HG03342 (cell line): ENCODE results near the gene TMTC1.

Experiments used
- ATAC-seq: cut with Tn5 transposase; IDR thresholded peaks from one replicate; pipeline ENCODE4 v1.9.1; 2021; ENCODE audit warnings: mild to moderate bottlenecking, moderate library complexity; ENCODE audit not compliant: unreplicated experiment

TMTC1 gene

GRCh38 chr12:29741342-29742241, 42.1 kb downstream of the TMTC1 start:
- no peak for ATAC-seq

DNA sequence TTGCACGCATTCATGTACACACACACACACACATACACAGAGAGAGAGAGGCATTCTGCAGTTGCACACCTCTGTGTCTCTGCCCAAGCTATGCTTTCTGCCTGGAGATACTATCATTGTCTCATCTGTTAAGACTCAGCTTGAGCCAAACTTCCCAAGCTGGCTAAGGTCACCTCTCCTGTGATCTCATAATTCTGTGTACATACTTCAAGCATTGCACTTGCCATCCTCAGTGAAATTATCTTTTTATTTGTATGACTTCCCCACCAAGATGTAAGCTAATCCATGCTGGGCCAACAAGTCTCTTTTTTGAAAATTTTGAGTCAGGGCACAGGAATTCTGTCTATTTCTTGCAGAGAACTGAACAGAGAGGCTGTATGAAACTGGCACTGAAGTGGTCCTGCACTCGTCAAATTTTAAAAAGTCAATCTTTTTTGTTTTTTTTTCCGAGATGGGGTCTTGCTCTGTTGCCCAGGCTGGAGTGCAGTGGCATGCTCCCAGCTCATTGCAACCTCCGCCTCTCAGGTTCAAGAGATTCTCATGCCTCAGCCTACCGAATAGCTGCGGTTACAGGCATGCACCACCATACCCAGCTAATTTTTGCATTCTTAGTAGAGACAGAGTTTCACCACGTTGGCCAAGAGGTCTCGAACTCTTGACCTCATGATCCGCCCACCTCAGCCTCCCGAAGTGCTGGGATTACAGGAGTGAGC, 44.3 kb downstream of the TMTC1 start:
- ATAC-seq = no peak

GRCh38 chr12:29738365-29738764, 45.4 kb downstream of the TMTC1 start:
- ATAC-seq = no peak

- no peak for ATAC-seq
These were observed 46.1 kb downstream of the TMTC1 start for GRCh38 chr12:29737644-29738043.

DNA sequence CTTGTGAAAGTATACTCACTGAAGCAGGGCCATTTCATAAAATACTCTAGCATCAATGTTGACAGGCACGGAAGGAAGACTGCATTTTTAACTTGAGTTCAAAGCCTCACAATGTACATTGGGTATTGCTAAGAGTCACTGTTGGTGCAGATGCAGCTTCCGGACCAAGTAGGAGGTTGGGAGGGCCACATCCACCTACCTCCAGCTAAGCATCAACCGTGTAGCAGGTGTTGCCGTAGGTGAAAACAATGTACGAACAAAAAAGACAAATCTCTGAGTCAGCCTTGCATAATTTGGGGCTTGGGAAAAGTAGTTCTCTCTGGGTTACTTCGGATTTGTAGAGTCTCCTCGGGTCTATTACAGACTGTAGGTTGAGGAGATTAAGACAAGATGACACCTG, 48.1 kb downstream of the TMTC1 start:
- ATAC-seq = no peak

GRCh38 chr12:29734734-29735133, 49.0 kb downstream of the TMTC1 start:
- ATAC-seq = no peak

GRCh38 chr12:29734305-29734704, 49.4 kb downstream of the TMTC1 start:
- ATAC-seq = no peak

DNA sequence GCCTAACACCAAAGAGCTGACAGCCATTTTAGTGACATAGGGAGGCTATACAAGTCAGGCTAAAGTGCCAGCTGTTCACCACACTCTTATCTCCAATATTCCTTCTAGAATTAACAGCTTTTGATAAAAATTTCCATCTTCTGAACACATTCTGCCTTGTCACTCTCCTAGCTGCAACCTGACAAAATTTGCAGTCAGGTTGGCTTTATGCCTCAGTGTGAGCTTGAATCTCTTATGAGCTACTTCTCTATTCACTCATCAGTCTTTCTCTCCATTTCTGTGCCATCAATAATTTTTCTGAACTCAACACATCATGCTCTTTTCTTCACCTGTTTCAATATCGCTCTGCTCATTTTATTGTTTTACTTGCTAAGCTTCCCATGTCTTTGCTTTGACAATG, 50.2 kb downstream of the TMTC1 start:
- ATAC-seq = no peak

DNA sequence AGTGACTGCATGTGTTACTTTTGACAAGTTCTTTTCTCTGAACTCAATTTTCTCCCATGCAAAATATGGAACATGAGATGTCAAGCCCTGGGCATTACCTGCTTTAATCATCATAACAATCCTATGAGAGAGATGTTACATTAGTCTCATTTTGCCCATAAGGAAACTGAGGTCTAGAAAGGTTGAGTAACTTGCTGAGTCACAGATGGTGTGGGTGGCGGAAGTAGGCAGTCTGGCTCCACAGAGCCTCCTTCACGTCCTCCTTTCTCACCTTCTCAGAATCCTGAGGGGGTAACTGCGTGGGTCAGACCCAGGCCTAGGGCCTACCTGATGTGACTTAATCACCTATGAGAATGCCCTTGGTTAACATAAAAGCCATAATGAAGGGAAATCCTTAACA, 50.7 kb downstream of the TMTC1 start:
- no peak for ATAC-seq

DNA sequence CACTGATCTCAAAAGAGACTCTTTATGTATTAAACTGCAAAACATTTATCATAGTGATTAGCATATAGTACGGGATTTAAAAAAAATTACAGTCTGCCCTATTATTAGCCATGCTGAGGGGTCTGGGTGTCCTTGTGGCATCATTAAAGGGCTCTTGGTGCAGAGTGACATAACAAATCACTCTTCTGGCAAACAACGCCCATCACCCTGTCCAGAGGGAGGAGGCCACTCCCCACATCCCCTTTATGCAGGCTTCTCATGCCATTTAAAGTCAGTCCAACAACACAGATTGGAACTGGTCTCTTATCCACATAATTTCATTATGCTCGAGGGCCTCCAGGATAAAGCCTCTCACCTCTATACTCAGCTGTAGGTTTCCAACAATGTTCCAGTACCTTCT, 51.1 kb downstream of the TMTC1 start:
- no peak for ATAC-seq

GRCh38 chr12:29732191-29732590, 51.6 kb downstream of the TMTC1 start:
- ATAC-seq = no peak

DNA sequence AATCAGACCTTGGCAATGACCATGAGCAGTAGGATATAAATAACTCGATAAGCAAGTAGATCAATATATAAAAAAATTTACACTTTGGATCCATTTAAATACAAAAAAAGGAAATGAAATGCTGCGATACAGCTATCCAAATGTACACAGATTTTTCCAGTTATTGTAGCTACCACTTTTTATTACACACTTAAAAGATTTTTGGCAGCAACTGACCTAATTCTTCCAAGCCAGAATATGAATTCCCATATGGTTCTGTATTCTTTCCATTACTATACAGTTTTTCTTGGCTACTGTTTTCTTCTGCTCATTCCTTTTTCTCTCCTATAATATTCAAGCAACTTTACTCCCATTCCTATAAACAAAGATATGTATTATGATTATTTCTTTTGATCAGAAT, 52.2 kb downstream of the TMTC1 start:
- no peak for ATAC-seq

DNA sequence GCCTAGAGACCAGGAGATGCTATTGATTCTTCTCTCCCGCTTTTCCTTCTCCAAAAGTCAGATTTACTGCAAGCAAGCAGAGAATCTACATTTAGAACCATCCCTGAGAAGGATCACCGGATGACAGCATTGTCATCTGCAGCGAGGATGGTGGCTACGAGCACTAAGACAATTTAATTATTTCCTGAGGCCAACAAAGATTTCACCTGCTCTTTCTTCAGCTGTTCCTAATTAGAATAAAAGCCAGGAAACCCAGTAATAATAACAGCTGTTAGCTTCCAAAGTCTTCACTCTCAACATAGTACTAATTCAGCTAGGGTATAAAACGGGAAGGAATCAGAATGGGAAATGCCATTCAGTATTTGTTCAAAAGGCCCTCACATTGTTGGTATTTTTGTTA, 53.3 kb downstream of the TMTC1 start:
- no peak for ATAC-seq

DNA sequence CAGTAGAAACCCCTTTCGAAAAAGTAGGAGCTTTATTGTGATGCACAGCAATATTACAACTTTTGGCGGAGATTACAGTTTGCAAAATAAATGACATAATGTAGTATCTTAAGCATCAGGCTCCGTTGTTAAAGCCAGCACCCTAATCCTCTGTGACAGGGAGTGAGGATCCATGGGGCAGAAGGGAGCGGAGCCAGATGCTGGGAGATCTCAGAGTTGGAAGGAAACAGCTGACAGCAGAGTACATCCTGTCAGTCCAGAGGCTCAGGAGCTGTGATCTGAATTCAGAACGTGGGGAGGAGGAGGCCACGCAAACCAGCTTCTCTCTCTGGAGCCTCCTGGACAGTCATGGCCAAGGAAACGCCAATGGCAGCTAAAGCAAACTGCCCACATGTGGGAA, 55.7 kb downstream of the TMTC1 start:
- ATAC-seq = no peak

- ATAC-seq = no peak
These were observed 56.9 kb downstream of the TMTC1 start for GRCh38 chr12:29726741-29727348.

DNA sequence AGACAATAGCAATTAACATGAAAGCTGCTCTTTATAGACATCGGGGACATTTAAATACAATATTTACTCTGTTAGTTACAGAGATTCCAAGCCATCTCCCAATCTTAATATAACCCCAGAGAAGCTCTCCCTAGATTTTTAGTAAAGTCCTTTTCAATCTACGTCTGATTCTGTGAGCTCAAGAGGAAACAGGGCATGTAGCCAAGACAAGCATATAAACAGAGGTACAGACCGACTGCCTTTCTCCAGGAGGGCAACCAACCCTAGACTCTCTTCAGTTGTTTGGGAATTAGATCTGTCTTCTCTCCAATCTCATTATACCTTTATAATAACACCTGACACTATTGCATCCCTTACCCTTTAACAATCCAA, 57.4 kb downstream of the TMTC1 start:
- no peak for ATAC-seq

- ATAC-seq = peak; percentile 79
These were observed 58.0 kb downstream of the TMTC1 start for GRCh38 chr12:29725587-29726320.

DNA sequence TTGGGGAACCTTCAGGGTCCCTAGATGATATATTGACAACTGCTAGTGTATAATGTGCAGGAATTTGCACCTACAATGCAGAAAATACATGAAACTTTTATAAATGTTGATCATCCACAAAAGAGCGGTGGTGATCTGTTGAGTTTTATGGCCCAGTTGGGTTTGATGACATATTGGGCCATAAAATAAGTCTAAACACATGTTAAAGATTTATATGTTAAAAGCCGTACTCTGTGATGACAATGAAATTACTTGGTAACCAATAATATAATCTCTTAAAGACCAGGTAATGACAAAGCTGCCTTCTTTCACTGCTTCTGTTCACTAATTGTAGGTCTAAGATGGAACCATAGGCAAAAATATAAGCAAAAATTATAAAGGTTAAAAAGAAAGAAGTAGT, 61.6 kb downstream of the TMTC1 start:
- ATAC-seq = no peak

DNA sequence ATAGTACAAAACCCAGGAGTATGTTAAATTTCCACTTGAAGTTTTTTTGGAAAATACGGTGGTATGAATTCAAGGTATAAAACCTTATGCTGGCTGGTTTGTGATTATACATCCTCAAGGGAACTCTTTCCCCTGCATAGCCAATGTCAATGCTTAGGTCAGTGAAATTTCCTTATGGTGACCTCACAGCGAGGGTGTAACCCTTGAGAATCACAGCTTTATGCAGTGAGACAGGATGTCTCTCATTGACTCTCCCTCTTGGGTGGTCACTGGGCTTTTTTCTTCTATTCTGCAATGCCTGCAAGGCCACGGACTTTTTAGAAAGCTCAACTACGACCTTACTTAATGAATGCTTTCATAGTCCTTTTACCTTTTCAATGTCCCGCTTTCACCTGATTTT, 64.4 kb downstream of the TMTC1 start:
- no peak for ATAC-seq

GRCh38 chr12:29717540-29718100, 66.1 kb downstream of the TMTC1 start:
- no peak for ATAC-seq

DNA sequence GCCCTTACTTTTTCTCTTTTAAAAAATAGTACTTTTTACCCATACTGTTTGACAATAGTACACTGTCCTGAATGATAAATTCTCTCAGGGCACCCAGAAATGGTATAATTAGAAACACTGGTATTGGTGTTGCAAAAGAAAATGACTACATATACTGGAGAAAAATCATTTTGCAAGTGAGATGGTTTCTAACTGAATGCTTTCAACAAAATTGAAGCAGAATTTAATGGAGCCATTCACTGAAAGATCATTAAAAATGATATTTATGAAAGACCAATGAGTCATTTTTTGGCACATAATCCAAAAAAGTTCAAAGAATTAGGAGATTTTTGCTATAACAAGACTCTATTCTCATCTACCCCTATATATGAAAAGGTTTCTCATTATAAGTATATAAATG, 68.8 kb downstream of the TMTC1 start:
- ATAC-seq = no peak
